ENCODE results near the gene CYP4B1.
"Not testable (repeated sequence)": the region's sequence is repeated elsewhere in the genome, so short reads cannot be mapped to it uniquely, and the experiment has no call there.

The CYP4B1 gene

DNA sequence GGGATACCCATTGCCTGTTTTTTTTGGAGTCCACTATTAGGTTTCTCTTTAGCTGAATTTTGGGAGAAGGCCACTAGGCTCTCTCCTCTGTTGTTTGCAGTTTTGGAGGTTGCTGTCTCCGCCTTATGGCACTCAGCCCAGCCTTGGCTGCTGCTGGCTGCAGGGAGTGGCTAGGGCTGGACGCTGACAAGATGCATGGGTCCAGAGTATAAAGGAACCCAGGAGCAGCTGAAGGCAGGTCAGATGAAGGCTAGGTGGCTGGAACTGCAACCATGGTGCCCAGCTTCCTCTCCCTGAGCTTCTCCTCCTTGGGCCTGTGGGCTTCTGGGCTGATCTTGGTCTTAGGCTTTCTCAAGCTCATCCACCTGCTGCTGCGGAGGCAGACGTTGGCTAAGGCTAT lies at the start of gene CYP4B1:
CYP4B1 (plus strand) TSS at position 237 of the 400 bp plus-strand sequence; CDS start at position 273, 36 bp downstream.
- no peak for DNase-seq (ENCODE audit: low read depth)

DNA sequence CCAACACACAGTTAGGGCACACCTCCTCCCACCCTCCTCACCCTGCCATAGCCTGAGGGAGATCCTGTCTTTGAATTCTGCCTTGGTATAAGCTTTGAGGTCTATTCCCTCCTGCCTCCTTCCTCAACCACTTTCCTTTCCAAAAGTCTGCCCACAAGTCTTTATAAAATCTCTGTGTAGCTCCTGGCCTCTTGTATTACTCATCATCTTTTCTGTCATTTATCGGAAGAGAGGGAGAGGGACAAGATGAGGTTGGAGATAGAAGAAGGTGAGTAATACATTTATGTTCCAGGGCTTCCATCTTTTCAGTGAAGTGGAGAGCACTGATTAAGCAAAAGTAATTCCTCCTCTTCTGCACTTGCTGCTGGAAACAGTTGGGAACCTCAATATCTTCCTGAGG lies 49.4 kb upstream of the CYP4B1 start:
- no peak for DNase-seq (ENCODE audit: low read depth)

DNA sequence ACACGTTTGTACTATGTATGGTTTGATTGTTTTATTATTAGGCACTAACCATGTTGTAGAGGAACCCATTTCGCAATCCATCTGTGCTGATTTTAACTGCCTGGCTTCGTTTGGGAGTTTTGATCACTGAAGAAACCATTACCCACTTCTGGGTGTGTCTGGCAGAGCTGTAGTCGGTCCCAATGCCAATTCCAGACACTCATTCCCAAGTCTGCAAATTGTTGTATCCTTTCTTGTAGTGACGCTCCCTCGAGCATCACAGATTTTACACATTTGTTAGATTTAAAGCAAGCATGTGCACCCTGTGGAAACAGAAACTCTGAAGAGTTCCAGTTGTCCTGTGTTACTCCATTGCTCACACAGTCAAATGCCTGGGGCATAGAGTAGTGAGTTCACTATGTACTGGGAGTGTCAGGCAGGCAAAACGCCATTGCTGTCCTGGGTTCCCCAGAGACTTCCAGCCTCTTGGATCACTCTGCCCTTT lies 48.9 kb upstream of the CYP4B1 start:
- no peak for DNase-seq (ENCODE audit: low read depth)

DNA sequence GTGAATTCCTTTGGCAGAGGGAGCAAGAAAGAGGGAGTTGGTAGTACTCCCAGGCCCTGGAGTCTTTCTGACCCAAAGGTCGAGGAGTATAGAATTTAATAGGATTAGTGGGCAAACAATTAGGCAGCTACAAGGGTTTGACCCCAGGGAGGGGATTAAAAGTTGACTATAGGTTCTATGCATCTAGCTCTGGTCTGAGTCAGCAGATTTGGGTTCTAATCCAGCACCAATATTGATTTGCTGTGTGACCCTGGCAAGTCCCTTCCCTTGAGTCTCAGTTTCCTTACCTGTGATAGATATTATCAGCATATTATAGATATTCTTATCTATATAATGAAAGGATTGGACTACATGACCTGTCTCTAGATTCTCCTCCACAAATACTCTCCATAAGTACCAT lies 44.9 kb upstream of the CYP4B1 start:
- no peak for DNase-seq (ENCODE audit: low read depth)

DNA sequence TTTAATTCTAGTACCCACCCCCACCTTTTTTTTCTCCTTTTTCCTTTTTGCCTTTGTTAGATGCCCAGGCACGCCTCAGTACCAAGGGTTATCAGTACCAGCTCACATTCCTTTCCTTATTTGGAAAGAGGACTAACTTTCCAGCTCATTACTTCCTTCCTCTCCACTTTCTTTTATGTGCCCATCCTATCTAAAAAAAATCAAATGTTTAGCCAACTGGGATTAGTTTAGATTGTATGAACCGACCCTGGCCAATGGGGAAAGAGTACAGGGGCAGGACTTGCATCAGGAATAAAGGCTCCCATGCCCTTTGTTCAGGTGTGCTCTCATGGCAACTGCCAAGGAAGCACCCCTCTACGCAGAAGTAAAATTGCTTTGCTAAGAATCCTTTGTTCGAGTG lies 44.1 kb upstream of the CYP4B1 start:
- not testable (repeated sequence) for DNase-seq (ENCODE audit: low read depth)

DNA sequence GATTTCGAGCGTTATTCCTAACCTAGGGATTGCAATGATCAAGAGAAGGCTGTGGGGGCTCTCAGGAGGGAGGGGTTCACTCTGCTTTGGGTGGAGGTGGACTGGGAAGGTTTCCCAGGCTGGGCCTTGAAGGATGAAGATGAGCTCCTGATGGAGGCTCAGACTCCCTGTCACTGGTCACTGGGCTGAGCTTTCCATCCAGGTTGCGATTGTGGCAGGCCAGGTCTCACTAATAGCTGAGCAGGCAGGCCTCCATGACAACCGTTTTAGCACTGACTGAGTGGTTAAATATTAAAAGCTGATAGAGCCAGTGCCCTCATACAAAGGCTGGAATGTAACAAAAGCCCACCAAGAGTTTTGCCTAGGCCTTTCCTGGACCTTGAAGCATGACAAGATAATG lies 43.7 kb upstream of the CYP4B1 start:
- no peak for DNase-seq (ENCODE audit: low read depth)

DNA sequence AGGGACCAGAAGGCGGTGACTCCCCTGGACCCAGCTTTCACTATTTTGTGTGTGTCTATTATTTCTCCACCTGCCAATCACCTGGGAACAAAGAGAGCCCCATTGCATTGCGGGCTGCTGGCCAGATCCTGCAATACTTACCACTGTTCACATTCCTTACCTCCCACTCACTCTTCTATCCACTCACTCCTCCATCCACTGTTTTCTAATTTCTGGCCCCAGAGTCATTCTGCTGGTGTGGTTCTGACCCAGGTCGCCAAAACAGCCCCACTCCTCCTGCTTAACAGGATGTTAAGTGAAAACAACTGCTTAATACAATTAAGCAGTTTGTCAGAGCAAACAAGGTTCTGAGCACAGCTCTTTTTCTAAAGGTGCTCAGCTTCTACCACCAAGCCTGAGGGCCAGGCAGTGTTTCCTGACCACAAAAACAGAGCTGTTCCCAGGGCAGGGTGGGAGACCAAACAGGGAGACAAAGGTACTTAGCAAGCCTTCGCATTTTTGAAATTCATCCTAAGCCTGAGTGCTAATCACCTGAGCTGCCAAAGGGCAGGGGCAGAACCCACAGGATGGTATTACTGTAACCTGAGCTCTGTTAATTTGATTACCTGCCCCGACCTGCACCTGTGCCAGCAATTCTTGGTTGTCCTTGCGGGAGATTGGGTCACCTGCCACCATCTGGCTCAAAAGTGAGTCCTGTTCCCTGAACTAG lies 41.4 kb upstream of the CYP4B1 start:
- DNase-seq (ENCODE audit: low read depth), result no peak

DNA sequence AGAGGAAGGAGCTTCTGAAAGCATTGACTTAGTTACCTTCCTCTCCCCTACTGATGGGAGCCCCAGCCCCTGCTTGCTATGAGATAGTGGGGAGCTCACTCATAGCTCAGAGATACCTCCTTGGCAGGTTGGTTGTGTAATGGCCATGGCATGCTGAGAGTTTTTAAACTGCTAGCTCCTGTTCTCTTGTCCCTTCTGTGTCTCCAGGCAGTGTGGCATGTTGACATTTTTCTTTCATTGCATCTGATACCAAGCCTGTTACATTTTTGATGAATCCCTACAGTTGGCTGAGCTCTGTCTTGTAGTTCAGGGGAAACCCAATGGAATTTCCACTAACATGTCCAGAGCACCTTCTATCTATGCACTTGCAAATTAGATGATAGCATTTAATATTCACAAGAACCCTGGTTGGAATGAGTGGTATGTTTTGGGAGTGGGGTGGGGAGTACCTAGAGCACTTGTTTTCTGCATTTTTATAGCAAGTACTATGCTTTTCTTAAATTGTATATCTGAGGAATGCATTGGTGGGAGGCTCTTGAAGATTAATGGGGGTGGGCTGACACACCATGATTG lies 40.8 kb upstream of the CYP4B1 start:
- DNase-seq (ENCODE audit: low read depth), result no peak

DNA sequence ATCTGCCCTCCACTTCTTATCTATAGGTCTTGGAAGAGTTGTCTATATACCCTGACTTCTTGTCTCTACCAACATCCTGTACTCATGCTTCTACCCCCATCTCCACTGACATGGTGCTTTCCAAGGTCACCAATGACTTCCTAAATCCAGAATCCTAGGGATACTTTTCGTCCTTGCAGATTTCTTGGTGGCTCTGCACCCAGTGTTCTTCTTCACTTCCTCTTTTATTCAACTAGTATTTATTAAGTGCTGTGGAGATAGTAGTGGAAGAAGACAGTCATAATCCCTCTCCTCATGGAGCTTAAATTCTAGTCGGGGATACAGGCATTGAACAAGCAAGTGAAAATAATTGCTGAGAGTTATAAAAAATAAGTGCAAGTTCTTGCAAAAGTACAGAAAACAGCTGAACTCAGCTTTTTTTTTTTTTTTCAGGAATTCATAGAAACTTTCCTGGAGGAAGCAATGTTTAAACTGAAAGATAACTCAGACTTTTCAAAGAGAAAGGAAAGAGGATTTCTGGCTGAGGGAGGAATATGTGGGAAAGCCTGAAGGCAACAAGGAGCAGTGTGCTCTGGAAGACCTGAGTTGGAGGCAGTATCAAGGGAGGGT lies 38.2 kb upstream of the CYP4B1 start:
- no peak for DNase-seq (ENCODE audit: low read depth)

DNA sequence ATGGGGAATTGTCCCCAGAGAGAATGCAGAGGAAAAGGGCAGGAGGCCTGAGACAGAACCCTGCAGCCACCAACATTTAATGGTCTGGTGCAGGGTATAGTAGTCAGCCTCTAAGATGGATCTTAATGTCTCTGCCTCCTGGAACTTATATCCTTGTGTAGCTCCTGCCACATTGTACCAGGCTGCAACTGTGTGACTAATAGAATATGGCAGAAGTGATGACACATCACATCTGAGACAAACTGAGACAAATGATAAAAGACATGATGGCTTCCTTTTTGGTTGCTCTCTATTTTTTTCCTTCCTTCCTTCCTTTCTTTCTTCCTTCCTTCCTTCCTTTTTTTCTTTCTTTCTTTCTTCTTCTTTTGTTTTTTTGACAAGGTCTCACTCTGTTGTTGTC lies 37.1 kb upstream of the CYP4B1 start:
- DNase-seq (ENCODE audit: low read depth), result no peak

DNA sequence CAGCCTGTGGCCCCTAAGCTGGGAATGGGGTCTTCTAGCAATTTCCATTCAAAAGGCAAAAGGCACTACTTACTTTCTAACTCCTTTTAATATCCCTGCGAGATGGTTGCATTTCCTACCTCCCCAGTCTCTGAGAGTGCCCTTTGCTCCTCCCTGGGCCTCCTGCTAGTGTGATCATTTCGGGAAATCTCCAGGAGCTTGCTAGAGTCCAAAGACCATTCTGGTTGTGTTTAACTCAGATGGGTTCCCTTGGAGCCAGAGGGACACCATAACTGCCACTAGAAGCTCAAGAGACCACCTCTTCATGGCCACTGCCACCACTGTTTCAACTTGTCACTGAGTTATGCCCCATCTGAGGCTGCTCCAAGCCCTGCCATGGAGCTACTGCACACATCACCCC lies 34.4 kb upstream of the CYP4B1 start:
- no peak for DNase-seq (ENCODE audit: low read depth)

DNA sequence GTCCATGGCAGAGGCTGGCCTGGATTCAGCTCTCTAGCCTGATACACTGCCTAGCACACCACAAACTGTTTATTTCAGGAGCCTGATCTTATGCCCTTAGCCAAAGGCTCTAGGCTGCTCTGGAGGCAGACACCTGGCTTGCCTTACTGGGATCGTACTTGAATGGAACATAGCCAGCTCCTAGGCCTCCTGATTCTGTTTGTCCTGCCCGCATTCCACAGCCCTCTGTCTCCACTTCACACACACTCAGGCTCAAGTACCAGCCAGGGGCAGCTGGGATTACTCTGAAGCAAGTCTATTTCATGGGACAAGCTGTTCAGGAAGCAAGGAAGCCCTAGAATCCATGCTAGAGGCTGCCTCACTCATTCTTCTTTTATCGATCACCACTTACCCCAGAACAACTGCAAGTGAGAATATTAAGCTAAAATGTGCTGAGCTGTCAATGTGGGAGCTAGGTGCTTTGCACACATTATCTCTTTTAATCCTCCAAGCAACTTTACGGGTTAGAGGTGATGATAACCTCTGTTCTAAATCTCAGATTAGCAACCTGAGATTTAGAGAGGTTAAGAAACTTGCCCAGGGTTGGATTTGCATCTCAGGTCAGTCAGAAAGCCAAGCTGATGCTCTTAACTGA lies 31.1 kb upstream of the CYP4B1 start:
- no peak for DNase-seq (ENCODE audit: low read depth)

DNA sequence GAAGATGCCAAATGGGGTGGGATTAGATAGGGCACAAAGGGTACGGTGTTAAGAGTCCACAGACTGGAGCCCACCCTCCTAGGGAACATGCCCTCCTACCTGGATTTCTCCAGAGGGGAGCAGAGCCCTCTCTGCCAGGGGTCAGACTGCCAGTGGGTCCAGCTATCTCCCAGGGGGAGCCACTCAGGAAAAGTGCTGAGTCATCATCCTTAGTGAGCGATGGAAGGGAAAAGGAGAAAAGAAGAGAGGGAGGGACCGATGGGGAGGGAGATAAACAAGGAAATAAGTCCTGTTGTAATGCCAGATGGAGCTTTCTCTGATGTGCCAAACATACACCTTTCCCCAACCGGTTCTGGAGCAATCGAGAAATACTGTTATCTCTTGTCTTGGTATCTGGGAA lies 30.4 kb upstream of the CYP4B1 start:
- no peak for DNase-seq (ENCODE audit: low read depth)

DNA sequence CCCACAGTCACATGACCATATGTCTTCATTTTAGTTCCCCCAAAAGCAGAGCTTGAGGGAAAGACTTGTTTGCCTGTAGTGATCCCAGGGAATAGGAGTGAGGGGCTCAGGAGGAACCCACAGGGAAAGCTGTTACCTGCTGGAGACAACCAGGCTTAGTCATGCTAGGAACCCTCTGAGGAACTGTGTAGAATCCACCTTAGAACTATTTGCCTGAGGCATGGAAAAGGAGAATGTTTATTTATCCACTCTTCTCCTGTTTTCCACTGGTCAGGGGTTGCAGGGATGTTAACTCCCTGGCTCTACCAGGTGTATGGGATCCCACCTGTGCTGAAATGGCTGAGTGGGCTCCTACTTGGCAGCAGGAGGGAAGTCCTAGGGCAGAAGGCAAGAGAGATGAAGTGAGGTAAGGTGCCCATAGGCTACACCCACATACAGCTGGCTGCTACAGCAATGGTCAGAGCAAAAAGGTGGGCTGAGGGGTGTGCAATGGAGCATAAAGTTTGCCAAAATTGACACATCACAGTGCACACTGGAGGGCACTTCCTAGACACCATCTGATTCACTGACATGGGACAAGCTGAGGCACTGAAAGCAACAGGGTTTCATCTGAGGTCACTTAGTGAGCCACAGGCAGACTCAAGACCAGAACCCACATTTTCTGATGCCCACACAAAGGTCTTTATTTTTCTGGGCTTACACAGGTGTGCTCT lies 29.7 kb upstream of the CYP4B1 start:
- no peak for DNase-seq (ENCODE audit: low read depth)

DNA sequence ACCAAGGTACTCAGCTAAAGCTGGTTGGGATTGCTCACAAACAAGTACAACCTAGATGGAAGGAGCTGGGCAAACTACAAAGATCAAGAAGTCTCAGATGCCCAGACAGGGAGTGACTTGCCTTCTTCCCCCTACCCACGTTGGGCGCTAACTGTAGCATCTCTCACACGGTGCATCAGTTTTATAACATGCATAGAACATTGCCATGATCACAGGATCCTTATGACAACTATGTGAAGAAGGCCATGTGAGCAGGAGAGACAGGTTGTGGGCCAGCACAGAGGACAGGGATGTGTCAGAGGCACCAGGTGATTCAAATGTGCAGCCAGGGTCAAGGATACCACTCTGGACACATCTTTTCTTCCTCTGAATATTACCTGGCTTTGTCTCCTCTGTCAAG lies 28.3 kb upstream of the CYP4B1 start:
- no peak for DNase-seq (ENCODE audit: low read depth)

DNA sequence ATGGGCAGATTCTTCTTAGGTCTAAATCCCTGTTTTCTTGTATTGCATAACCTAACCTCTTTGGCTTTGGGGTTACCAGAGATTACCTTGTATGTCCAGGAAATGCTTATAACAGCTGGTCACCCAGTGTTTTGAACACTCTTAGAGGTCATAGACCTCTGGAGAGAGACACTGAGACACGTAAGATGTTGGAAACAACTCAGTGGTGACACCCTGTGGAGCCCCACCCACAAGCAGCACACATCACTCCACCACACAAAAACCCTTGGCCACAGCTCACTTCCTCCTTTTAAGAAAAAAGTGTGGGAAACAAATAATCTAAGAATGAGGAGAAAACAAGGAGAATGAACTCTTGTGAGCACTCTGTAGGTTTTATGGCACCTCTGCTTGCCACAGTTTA lies 26.3 kb upstream of the CYP4B1 start:
- no peak for DNase-seq (ENCODE audit: low read depth)

DNA sequence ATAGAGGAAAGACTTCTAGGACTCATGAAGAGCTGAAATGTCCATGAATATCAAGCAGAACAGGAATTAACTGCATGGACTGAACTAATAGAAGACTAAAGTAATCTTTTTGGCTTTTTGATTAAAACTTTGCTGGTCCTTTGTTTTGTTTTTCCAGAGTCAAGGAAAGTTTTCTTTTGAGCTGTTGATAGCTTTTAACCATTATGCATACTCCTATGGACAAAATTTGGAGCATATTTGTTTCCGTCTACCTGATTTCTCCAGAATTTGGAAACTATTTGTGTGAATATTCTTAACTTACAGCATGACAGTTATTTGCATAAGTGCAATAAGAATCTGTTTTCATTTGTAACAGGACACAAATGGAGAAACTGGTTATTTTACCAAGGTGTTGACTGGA lies 24.5 kb upstream of the CYP4B1 start:
- DNase-seq (ENCODE audit: low read depth), result no peak

DNA sequence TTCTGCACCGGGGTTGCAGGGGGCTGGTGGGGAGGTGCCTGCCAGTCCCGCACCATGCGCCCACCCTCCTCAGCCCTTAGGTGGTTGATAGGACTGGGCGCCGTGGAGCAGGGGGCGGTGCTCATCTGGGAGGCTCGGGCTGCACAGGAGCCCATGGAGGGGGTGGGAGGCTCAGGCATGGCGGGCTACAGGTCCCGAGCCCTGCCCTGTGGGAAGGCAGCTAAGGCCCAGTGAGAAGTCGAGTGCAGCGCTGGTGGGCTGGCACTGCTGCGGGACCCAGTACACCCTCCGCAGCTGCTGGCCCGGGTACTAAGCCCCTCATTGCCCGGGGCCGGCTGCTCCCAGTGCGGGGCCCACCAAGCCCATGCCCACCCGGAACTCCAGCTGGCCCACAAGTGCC lies 20.4 kb upstream of the CYP4B1 start:
- DNase-seq (ENCODE audit: low read depth), result not testable (repeated sequence)

DNA sequence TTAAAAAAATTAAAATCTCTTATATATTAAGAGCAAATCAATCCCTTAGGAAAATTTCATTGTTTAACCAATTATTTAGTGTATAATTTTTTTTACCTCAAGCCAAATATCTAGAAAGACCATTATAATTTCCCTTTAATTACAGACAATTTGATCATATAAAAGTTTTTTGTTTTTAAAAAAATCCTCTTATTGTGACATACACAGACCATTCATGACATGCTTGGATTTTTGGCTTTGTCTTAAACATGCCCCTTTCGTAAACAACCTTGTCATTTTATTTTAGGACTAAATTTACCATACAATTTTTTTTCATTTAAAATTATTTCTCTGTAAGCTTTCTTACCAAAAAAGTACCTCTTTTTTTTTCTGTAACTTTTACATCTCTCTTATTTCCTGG lies 14.2 kb upstream of the CYP4B1 start:
- DNase-seq (ENCODE audit: low read depth), result no peak

DNA sequence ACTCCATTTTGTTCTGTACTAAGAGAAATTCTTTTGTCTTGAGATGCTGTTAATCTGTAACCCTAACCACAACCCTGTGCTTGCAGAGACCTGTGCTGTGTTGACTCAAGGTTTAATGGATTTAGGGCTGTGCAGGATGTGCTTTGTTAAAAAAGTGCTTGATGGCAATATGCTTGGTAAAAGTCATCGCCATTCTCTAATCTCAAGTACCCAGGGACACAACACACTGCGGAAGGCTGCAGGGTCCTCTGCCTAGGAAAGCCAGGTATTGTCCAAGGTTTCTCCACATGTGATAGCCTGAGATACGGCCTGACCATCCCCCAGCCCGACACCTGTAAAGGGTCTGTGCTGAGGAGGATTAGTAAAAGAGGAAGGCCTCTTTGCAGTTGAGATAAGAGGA lies 10.2 kb upstream of the CYP4B1 start:
- not testable (repeated sequence) for DNase-seq (ENCODE audit: low read depth)

DNA sequence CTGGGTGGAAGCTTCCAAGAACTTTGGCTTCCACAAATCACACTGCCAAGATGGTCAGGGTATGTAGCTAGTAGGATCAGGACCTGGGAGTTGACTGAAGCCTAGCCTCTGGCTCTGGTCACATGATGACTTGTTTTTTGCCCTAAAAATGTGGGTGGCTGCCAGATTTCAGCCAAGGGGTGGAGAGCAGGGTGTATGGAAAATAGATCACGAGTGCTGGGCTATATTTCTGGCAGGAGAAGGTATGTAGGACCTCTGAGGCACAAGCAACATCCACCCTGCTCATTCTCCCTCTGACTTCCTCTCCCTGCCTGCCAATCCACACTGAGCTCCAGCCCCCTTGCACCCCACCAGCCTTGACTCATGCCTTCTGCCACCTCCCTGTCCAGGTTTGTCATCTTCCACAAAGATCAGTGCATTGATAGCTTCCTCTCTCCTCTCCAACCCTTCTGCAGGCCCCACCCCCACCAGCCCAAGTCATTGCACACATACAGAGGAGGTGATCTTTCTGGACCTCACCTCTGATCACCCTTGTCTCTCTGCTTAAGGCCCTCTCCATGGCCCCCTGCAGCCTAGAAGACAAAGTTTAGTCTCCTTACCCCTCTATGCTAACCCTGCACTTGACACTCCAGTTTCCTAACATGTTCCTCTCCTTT lies 8.3 kb upstream of the CYP4B1 start:
- no peak for DNase-seq (ENCODE audit: low read depth)

DNA sequence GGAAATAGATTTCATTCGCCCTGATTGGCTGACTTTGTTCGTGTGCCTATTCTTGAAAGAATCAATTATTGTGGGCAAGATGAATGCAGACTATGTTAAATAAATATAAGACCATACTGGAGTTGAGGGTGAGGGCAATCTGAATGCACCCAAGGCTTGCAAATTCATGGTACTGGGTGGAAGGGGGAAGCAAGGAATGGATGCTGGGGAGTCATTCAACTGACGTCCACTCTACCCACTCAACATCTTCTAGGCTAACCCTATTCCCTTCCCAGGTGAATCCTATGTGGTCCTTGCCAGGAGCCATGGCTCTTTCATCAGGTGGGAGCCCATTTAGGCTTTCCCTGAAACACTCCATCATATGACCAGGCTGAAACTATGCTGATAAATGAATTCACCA lies 5.7 kb upstream of the CYP4B1 start:
- DNase-seq (ENCODE audit: low read depth), result no peak

Data from fibroblast of the conjunctiva (primary cell).